ENCODE data around the gene NAP1L3. TPM values are rescaled to one million over a fixed set of nuclear protein-coding genes. Genes with fewer than 3 reads are reported as not detected.
A peak's percentile ranks its signal among the peaks of the same experiment; 100 is the strongest.

The NAP1L3 gene
- 5.5 TPM for total RNA-seq

DNA sequence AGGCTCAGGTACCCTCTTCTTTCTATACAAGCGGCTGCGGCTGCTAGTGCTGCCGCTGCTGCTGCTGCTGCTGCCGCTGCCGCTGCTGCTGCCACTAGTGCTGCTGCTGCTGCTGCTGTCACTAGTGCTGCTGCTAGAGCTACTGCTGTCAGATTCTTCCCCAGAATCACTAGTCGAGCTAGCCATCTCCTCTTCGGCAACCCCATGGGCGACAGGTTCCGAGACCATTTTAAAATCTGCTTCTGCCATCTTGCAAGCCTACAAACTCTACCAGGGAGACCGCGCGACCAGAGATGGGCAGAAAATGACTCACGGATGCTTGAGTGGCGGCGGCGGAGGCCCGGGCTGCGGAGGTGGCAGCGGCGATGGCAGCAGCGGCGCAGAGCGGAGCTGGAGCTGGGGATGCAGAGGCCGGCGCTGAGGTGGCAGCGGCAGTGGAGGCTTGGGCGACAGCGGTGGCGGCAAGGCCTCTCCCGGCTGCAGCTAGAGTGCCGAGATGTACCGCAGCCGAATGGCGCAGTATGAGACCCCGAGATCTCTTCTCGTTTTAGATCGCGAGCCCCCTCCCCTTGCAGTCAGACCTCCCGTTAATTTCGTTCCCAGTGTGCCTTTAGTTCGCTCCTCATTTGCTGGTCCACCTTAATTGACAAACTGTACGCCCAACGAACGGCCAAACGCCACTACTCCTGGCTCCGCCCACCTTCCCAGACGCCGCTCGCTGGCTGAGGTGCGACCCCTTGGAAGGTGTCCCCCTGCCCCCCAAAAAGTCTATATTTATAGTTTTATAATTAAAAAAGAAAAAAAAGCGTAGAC is at the start of gene NAP1L3:
Gene NAP1L3, minus strand, starts transcription at position 523 of the 813 bp plus-strand sequence. Its CDS starts 274 bp downstream, at position 249.
- intact Hi-C loops (cut with DNase I): loop anchor here (5.0 kb wide), 1 partner anchor 1754 kb away; no protein-coding TSS in a partner anchor
- ATAC-seq (peak; percentile 95), DNase-seq (ENCODE audit: low spot score) (peak; percentile 76)

DNA sequence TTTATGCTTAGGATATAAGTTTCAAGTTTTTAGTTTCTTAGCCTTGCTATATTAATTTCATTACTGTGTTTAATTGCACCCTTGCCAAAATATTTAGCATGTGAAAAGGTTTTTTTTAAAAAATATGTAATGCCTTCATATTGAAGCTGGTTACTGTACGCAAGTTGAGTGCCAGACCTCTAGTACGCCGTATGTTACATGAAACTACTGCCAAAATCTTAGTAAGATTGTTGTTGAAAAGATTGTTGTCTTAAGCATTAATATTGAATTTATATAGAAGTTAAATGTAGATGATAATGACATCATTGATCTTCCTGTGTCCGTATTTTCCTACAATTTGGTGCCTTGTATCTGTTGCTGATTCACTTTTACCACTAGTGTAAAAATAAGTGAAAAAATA is 37.7 kb upstream of the NAP1L3 start:
- intact Hi-C loops (cut with DNase I): no loop called here
- DNase-seq (ENCODE audit: low spot score) (no peak), ATAC-seq (no peak)

DNA sequence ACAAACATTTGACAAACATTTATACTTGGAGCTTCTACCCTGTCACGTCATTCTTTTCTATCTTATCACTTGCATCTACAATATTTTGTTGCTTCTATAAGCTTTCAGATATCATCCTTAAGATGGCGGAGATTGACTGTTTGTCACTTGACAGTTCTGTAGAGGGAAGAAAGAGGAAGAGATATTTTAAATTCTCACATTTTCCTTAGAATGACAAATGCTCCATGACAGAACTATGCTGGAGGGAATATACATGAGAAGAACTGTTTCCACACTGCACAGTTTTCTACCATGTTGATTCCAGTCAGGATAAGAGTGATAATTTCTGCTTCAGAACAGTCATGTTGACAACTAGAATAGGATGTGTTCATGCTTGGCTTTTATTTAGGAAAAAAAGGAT is 30.3 kb upstream of the NAP1L3 start:
- ATAC-seq (no peak), DNase-seq (ENCODE audit: low spot score) (no peak)
- intact Hi-C loops (cut with DNase I): no loop called here

DNA sequence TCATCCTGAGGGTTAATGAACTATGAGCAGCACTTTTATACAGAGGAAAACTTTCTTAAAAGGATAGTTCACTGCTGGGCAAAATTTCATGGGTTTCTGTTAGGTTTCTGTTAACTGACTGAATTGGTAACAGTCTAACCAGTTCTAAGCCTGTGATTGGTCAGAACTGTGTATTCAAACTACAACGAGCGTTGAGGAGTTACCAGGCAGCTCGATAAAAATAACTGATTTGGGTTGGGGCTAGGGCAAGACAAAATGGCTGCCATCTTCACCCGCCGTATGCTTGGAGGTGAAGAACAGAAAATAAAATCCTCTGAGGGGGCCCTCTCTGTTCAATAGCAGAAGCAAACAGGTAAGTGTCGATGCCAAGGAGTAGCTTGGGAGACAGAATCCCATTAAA is 22.6 kb upstream of the NAP1L3 start:
- intact Hi-C loops (cut with DNase I): no loop called here
- ATAC-seq: no peak
- no peak for DNase-seq (ENCODE audit: low spot score)

- intact Hi-C loops (cut with DNase I): loop anchor here (5.0 kb wide), 1 partner anchor 1753 kb away; no protein-coding TSS in a partner anchor
- ATAC-seq (peak; percentile 75), DNase-seq (ENCODE audit: low spot score) (no peak)
Measured at GRCh38 chrX:93673869-93674271, 492 bp upstream of the NAP1L3 start, which contains the start of gene FAM133A. Gene FAM133A (plus strand): TSS chrX:93674206. CDS start chrX:93709420, 35,214 bp downstream.

DNA sequence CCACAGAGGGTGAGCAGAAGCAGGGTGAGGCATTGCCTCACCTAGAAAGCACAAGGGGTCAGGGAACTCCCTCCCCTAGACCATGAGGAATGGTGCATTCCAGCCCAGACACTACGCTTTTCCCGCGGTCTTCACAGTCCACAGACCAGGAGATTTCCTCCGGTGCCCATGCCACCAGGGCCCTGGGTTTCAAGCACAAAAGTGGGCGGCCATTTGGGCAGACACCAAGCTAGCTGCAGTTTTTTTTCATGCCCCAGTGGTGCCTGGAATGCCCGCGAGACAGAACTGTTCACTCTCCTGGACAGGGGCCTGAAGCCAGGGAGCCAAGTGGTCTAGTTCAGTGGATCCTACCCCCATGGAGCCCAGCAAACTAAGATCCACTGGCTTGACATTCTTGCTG is 12.8 kb downstream of the NAP1L3 start:
- DNase-seq (ENCODE audit: low spot score) (no peak), ATAC-seq (no peak)
- intact Hi-C loops (cut with DNase I): no loop called here

- intact Hi-C loops (cut with DNase I): no loop called here
- DNase-seq (ENCODE audit: low spot score) (no peak), ATAC-seq (no peak)
Measured at GRCh38 chrX:93649381-93649780, 24.0 kb downstream of the NAP1L3 start.

DNA sequence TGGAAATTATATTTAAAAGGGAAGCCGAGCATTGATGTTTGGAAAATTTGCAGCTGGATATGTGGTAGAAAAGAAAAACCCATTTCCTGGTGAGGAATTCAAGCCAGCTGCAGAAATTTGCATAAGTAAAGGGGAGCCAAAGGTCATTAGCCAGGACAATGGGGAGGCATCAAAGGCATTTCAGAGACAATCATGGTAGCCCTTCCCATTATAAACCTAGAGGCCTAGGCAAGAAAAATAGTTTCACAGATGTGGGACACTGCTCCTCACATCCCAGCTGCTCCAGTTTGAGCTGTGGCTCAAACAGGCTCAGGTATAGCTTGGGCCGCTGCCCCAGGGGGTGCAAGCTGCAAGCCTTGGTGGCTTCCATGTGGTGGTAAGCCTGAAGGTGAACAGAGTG is 35.8 kb downstream of the NAP1L3 start:
- no peak for DNase-seq (ENCODE audit: low spot score)
- no peak for ATAC-seq
- intact Hi-C loops (cut with DNase I): no loop called here

Other genes starting within 250 kb of the NAP1L3 start
- not detected for gene FAM133A, start 628 bp upstream of the NAP1L3 start, total RNA-seq